Hematopoietic multipotent progenitor cell treated with erythropoietin and hydrocortisone succinate and interleukin-3 and kit ligand, for 15 days (in vitro differentiated cells): ENCODE results near the gene OR1E1.
"Not testable (repeated sequence)": the region's sequence is repeated elsewhere in the genome, so short reads cannot be mapped to it uniquely, and the experiment has no call there.

ENCODE experiments used
- DNase-seq: peaks from one replicate; pipeline ENCODE4 v3.0.0-alpha.2; 2015; ENCODE audit warnings: low spot score

OR1E1 gene

GRCh38 chr17:3398310-3398709, at the start of gene OR1E1:
TSS of gene OR1E1 (minus strand) at chr17:3398410. CDS start at chr17:3398410, 0 bp downstream.
- no peak for DNase-seq

GRCh38 chr17:3447625-3448024, 49.4 kb upstream of the OR1E1 start:
- DNase-seq = no peak

- DNase-seq = no peak
These were observed 42.2 kb upstream of the OR1E1 start for GRCh38 chr17:3440451-3440850.

- DNase-seq = no peak
These were observed 40.2 kb upstream of the OR1E1 start for GRCh38 chr17:3438368-3438767.

GRCh38 chr17:3433741-3434140, 35.5 kb upstream of the OR1E1 start, which contains the start of gene OR1E2:
TSS of gene OR1E2 (minus strand) at chr17:3433841. CDS start at chr17:3433841, 0 bp downstream.
- no peak for DNase-seq

GRCh38 chr17:3433215-3433614, 35.0 kb upstream of the OR1E1 start:
- DNase-seq = not testable (repeated sequence)

GRCh38 chr17:3418222-3418621, 20.0 kb upstream of the OR1E1 start:
- no peak for DNase-seq

GRCh38 chr17:3415610-3416009, 17.4 kb upstream of the OR1E1 start:
- no peak for DNase-seq

GRCh38 chr17:3412216-3412615, 14.0 kb upstream of the OR1E1 start:
- DNase-seq = not testable (repeated sequence)

- no peak for DNase-seq
These were observed 12.9 kb upstream of the OR1E1 start, which contains the start of gene OR3A3 for GRCh38 chr17:3411070-3411469. TSS of gene OR3A3 (plus strand) at chr17:3411370.

GRCh38 chr17:3403856-3404255, 5.6 kb upstream of the OR1E1 start:
- DNase-seq = not testable (repeated sequence)

- no peak for DNase-seq
These were observed 3.6 kb upstream of the OR1E1 start for GRCh38 chr17:3401786-3402185.

GRCh38 chr17:3400055-3400454, 1.8 kb upstream of the OR1E1 start:
- DNase-seq = no peak

GRCh38 chr17:3397801-3398200, 409 bp downstream of the OR1E1 start:
- not testable (repeated sequence) for DNase-seq

GRCh38 chr17:3389791-3390190, 8.4 kb downstream of the OR1E1 start:
- no peak for DNase-seq

GRCh38 chr17:3385869-3386816, 12.1 kb downstream of the OR1E1 start, which contains the start of gene OR3A2:
TSS of gene OR3A2 (minus strand) at chr17:3386308.
- no peak for DNase-seq

- DNase-seq = no peak
These were observed 16.3 kb downstream of the OR1E1 start for GRCh38 chr17:3381957-3382356.

- DNase-seq = no peak
These were observed 19.9 kb downstream of the OR1E1 start for GRCh38 chr17:3378321-3378720.

GRCh38 chr17:3371167-3371566, 27.0 kb downstream of the OR1E1 start:
- DNase-seq = not testable (repeated sequence)
